Type B pancreatic cell (in vitro differentiated cells): Measurements from ENCODE around the gene C11orf42. TPM values are rescaled to one million over a fixed set of nuclear protein-coding genes. Genes with fewer than 3 reads are reported as not detected.

ENCODE experiments used
- DNase-seq: peaks from one replicate; pipeline ENCODE4 v3.0.0; 2021; ENCODE audit warnings: mixed read lengths; ENCODE audit not compliant: unreplicated experiment; ENCODE audit errors: extremely low spot score
- H3K27ac Mint-ChIP-seq: 2 replicates; pipeline ENCODE4 v1.8.0; 2021; ENCODE audit warnings: mild to moderate bottlenecking, mixed read lengths
- H3K27me3 Mint-ChIP-seq: 2 replicates; pipeline ENCODE4 v1.8.0; 2021; ENCODE audit warnings: mixed read lengths
- H3K36me3 Mint-ChIP-seq: 2 replicates; pipeline ENCODE4 v1.8.0; 2021; ENCODE audit warnings: mixed read lengths
- H3K4me1 Mint-ChIP-seq: one replicate; pipeline ENCODE4 v1.8.0; 2021; ENCODE audit warnings: mixed read lengths; ENCODE audit not compliant: unreplicated experiment
- H3K4me3 Mint-ChIP-seq: 2 replicates; pipeline ENCODE4 v1.8.0; 2021; ENCODE audit warnings: mild to moderate bottlenecking, mixed read lengths
- H3K9me3 Mint-ChIP-seq: 2 replicates; pipeline ENCODE4 v1.8.0; 2021; ENCODE audit warnings: mixed read lengths
- CTCF ChIP-seq: fragments of 200-600 bp; sonication (generic); conservative IDR thresholded peaks from 2 replicates; pipeline ENCODE4 v1.5.0; 2021; ENCODE audit warnings: antibody characterized with exemption, mild to moderate bottlenecking
- total RNA-seq: library from RNA; stranded (reverse); gene quantifications from 2 replicates; pipeline ENCODE4 v1.2.1, GENCODE V29; 2021; ENCODE audit warnings: low replicate concordance

Gene C11orf42
- total RNA-seq, 1 donor from 2014 or later = not detected

DNA sequence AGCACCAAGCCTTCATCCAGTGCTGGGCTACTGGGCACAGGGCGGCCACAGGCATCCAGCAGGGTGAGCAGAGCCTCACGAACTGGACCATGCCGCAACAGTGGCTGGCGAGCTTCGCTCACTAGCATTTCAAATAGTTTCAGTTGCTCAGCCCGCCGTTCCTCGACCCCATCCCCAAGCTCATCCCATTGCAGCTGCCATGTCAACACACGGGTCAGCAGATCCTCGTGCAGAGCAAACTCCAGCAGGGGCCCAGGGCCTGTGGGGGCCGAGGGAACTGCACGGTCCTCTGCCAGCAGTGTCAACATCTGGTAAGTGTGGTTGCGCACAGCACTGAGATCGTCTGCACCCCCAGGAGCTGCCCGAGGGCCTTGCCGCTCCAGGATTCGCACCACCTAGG, 18.5 kb downstream of the C11orf42 start:
- H3K4me1 Mint-ChIP-seq = no peaks in the 10 kb centered on the region

GRCh38 chr11:6224421-6224820, 19.1 kb downstream of the C11orf42 start:
- Mint-ChIP-seq H3K36me3 (peaks cover 5% of the 10 kb centered on the region), H3K27me3 (no peaks in the 10 kb centered on the region), H3K4me1 (peaks cover 4% of the 10 kb centered on the region), H3K9me3 (peaks cover 5% of the 10 kb centered on the region), H3K27ac (no peak overlapping the region), H3K4me3 (no peak overlapping the region)
- no peak for TF ChIP-seq CTCF
- DNase-seq = no peak

More for the DNA sequence above, 18.5 kb downstream of the C11orf42 start:
- peaks cover 5% of the 10 kb centered on the region for H3K9me3 Mint-ChIP-seq
- no peak overlapping the region for H3K27ac Mint-ChIP-seq
- H3K4me3 Mint-ChIP-seq = no peak overlapping the region
- DNase-seq = no peak
- peaks cover 10% of the 10 kb centered on the region for H3K36me3 Mint-ChIP-seq
- TF ChIP-seq CTCF = no peak
- H3K27me3 Mint-ChIP-seq = no peaks in the 10 kb centered on the region

DNA sequence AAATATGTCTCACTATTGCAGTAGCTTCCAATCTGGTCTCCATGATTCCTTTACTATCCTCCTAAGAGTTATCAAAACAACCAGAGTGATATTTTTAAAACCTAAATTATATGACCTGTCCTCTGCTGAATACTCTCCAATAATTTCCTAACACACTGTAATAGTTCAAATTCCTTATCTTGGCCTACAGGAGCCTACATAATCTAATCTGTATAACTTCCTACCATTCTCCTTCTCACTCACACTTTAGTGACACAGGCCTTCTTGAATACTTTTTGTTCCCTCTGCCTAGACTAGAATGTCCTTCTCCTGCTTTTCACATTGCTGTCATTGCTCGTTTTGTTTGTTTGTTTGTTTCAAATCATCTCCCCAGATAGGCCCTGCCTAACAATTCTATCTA, 19.7 kb downstream of the C11orf42 start:
- H3K4me1 Mint-ChIP-seq = peaks cover 5% of the 10 kb centered on the region
- no peak for TF ChIP-seq CTCF
- no peak overlapping the region for H3K4me3 Mint-ChIP-seq
- H3K27me3 Mint-ChIP-seq = no peaks in the 10 kb centered on the region
- H3K36me3 Mint-ChIP-seq = peaks cover 5% of the 10 kb centered on the region
- no peak for DNase-seq
- peaks cover 5% of the 10 kb centered on the region for H3K9me3 Mint-ChIP-seq
- no peak overlapping the region for H3K27ac Mint-ChIP-seq

GRCh38 chr11:6225896-6226295, 20.5 kb downstream of the C11orf42 start:
- Mint-ChIP-seq H3K4me3 (no peak overlapping the region), H3K4me1 (peaks cover 5% of the 10 kb centered on the region), H3K27ac (no peak overlapping the region), H3K27me3 (no peaks in the 10 kb centered on the region), H3K36me3 (peaks cover 5% of the 10 kb centered on the region), H3K9me3 (peaks cover 5% of the 10 kb centered on the region)
- DNase-seq = no peak
- no peak for TF ChIP-seq CTCF

GRCh38 chr11:6228520-6228919, 23.2 kb downstream of the C11orf42 start:
- Mint-ChIP-seq H3K36me3 (peaks cover 5% of the 10 kb centered on the region), H3K27me3 (no peaks in the 10 kb centered on the region), H3K4me3 (no peak overlapping the region), H3K9me3 (peaks cover 5% of the 10 kb centered on the region), H3K27ac (no peak overlapping the region), H3K4me1 (peaks cover 5% of the 10 kb centered on the region)
- no peak for DNase-seq
- no peak for TF ChIP-seq CTCF

DNA sequence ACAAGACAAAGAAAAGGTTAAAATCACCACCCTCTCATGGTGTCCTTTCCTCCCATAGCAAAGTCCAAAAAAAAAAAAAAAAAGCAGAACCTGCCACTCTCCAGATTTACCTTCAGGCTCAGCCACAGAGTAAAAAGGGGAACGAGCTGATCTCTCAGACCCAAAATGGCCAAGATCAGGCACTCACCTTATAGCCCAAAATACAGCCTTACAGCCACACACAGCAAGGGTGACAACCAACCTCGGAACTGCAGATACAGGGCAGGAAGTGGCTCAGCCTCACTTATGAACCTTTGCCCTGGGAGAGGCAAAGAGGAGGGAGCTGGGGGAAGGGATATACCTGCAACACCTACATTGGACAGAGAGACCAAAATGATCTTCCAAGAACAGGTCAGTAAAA, 24.6 kb downstream of the C11orf42 start:
- H3K27me3 Mint-ChIP-seq = no peaks in the 10 kb centered on the region

More for the DNA sequence above, 24.6 kb downstream of the C11orf42 start:
- H3K4me1 Mint-ChIP-seq = peaks cover 12% of the 10 kb centered on the region
- peaks cover 8% of the 10 kb centered on the region for H3K36me3 Mint-ChIP-seq
- no peak for DNase-seq
- H3K27ac Mint-ChIP-seq = no peak overlapping the region
- no peak for TF ChIP-seq CTCF
- H3K4me3 Mint-ChIP-seq = no peak overlapping the region
- H3K9me3 Mint-ChIP-seq = peaks cover 5% of the 10 kb centered on the region
